ENCODE measurements around the gene TMEM132D. TPM values are rescaled to one million over a fixed set of nuclear protein-coding genes. Genes with fewer than 3 reads are reported as not detected.

TMEM132D gene
- total and polyA plus RNA-seq, 8 donors, result 0.26 to 2.5 (median 0.88) TPM; not detected in 1

DNA sequence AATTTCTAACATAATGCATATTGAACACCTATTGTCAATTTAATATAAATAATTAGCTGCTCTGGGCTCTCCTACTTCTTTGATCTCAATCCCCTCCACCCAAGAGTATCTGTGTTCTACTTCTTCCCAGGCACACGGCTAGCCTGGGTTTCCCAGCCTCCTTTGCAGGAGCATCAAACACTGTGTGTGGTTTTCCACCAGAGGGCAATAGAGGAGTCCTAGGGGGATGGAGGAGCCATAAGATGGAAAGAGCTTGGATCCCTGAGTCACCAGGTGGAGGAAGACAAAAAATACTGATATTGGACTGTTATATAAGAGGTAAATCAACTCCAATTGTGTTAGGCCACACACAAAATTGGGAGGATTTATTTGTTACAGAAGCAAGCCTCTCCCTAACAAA, 716.9 kb downstream of the TMEM132D start:
- Histone ChIP-seq H3K36me3 (no peaks in the 10 kb centered on the region), H3K4me3 (no peak overlapping the region), H3K4me1 (no peaks in the 10 kb centered on the region), H3K27ac (no peak overlapping the region), H3K9me3 (peaks cover 0 to 2% of the 10 kb centered on the region in 2 donors), H3K27me3 (no peaks in the 10 kb centered on the region)
- ATAC-seq, result no peak
- intact Hi-C loops (cut with DNase I), result no loop called here
- TF ChIP-seq, protein P1, sequence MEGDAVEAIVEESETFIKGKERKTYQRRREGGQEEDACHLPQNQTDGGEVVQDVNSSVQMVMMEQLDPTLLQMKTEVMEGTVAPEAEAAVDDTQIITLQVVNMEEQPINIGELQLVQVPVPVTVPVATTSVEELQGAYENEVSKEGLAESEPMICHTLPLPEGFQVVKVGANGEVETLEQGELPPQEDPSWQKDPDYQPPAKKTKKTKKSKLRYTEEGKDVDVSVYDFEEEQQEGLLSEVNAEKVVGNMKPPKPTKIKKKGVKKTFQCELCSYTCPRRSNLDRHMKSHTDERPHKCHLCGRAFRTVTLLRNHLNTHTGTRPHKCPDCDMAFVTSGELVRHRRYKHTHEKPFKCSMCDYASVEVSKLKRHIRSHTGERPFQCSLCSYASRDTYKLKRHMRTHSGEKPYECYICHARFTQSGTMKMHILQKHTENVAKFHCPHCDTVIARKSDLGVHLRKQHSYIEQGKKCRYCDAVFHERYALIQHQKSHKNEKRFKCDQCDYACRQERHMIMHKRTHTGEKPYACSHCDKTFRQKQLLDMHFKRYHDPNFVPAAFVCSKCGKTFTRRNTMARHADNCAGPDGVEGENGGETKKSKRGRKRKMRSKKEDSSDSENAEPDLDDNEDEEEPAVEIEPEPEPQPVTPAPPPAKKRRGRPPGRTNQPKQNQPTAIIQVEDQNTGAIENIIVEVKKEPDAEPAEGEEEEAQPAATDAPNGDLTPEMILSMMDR (IDR thresholded peaks at IDR 0.05), result no peak
- DNase-seq, result no peak

DNA sequence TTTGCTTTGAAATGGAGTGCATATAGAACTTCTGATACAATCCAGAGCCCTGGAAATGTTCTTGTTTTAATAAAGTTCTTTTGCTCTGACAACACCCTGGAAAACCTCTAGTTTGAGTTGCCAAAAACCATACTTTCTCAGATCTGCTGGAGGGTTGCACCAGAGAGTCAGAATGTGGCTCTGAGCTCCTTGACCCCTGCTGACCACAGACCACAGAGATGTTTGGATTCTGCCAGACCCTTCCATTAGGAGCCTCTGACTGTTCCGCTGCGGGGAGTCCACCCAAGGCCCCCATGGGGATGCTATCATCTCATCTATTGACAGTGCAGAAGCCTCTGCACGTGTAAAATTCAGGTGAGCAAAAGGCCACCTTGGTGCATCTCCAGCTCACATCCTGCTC, 718.0 kb downstream of the TMEM132D start:
- intact Hi-C loops (cut with DNase I), result no loop called here
- DNase-seq, result no peak

DNA sequence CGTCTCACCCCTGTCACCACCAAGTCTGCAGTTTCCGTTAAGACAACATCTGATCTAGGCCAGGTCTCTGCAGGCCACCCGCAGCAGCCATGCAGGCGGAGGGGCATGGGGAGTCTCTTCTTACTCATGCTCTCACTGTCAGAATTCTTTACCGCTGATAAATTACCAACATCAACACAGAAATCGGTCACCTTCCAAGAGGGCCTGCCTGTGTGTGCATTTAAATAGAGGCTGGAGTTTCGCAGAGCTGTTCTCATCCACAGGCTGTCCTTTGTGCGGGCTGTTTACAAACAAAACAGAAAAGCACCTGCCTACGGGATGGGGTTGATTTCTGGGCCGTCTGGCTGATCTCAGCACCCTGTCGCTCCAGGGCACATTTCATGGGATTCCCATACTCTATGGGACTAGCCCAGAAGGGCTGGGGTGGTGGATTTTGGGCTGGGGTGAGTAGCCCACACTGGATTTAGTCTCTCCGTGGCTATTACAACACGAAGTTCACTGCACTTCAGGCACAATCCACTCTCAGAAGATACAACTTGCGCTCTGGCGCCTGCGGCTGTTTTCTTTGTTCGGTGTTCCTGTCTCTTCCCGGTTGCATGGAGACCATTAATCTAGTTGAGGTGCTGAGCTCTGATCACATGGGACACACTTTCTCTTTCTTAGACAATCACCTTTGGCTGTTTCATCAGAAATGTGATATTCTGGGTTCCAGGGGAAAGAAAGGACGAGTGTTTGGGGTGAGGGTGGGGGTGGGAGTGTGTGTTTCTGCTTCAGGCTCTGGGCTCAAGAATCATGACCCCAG, 719.5 kb downstream of the TMEM132D start:
- DNase-seq (no peak), ATAC-seq (no peak)
- Histone ChIP-seq H3K36me3 (no peaks in the 10 kb centered on the region), H3K27me3 (no peaks in the 10 kb centered on the region), H3K27ac (no peak overlapping the region), H3K9me3 (no peaks in the 10 kb centered on the region), H3K4me3 (no peak overlapping the region), H3K4me1 (no peaks in the 10 kb centered on the region)
- TF ChIP-seq, protein P1 (IDR thresholded peaks at IDR 0.05), result no peak
- intact Hi-C loops (cut with DNase I), result no loop called here

More for the DNA sequence above, 718.0 kb downstream of the TMEM132D start:
- TF ChIP-seq, protein P1 (IDR thresholded peaks at IDR 0.05), result no peak
- no peak for ATAC-seq
- H3K27me3 ChIP-seq, result no peaks in the 10 kb centered on the region
- no peaks in the 10 kb centered on the region for H3K9me3 ChIP-seq
- no peak overlapping the region for H3K27ac ChIP-seq
- H3K4me1 ChIP-seq, result no peaks in the 10 kb centered on the region
- no peaks in the 10 kb centered on the region for H3K36me3 ChIP-seq
- H3K4me3 ChIP-seq, result no peak overlapping the region

DNA sequence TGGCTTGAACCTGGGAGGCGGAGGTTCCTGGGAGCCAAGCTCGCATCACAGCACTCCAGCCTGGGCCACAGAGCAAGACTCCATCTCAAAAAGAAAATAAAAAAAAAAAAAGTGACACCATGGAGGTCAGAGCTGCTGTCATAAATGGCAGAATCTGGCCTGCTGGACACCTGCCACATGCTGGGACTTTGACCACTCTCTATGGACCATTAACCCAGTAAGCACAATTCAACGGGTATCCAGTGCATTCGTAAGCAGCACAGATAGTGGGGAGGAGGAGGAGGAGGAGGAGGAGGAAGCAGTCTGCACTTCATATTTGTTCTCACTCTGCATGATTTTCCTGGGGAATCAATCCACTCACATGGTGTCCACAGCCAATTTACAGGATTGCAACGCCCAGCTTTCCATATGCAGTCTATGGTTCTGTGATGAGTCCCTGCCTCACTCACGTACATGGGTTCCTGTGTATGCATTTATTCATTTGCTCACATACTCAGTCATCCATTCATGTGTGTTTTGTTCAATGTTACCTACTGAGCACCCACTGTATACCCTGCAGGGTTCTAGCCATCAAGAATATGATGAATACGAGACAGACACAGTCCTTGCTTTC, 723.8 kb downstream of the TMEM132D start:
- DNase-seq (no peak), ATAC-seq (no peak)
- intact Hi-C loops (cut with DNase I), result no loop called here
- Histone ChIP-seq H3K4me3 (no peak overlapping the region), H3K36me3 (no peaks in the 10 kb centered on the region), H3K27me3 (no peaks in the 10 kb centered on the region), H3K27ac (no peak overlapping the region), H3K9me3 (no peaks in the 10 kb centered on the region), H3K4me1 (no peaks in the 10 kb centered on the region)
- TF ChIP-seq, protein P1 (IDR thresholded peaks at IDR 0.05), result no peak

DNA sequence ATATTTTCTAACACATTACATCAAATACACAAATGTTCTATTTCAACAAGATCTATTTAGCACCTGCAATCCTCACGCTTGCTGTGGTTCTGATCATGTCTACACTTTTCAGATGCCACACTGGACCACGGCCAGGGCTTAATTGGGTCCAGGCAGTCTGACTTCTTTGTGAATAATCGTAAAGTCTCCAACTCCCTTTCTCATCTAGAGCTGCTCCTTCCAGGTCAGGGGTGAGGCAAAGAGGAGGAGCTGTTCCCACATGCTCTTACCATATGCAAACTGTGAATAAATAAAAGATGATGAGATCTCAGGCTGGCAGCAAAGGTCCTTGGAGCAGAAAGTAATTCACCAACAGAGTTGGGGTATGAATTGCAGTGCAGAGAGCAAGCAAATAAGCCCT, 733.9 kb downstream of the TMEM132D start:
- no peak for DNase-seq

More for the DNA sequence above, 733.9 kb downstream of the TMEM132D start:
- Histone ChIP-seq H3K4me1 (no peaks in the 10 kb centered on the region), H3K27me3 (no peaks in the 10 kb centered on the region), H3K4me3 (no peak overlapping the region), H3K27ac (no peak overlapping the region), H3K36me3 (no peaks in the 10 kb centered on the region), H3K9me3 (peaks cover 0 to 3% of the 10 kb centered on the region in 2 donors)
- TF ChIP-seq, protein P1 (IDR thresholded peaks at IDR 0.05), result no peak
- intact Hi-C loops (cut with DNase I), result no loop called here
- no peak for ATAC-seq
